Left ventricle myocardium inferior (tissue), 1 donor: ENCODE measurements around the gene EPN2. TPM values are rescaled to one million over a fixed set of nuclear protein-coding genes. Genes with fewer than 3 reads are reported as not detected.

ENCODE experiments used
- DNase-seq: peaks from one replicate; pipeline ENCODE4 v3.0.0-alpha.2; 2020
- H3K27ac ChIP-seq: fragments of 200-600 bp; replicated peaks from 2 replicates; pipeline ENCODE4 v1.8.0; 2021
- H3K27me3 ChIP-seq: fragments of 200-600 bp; 2 replicates; pipeline ENCODE4 v1.8.0; 2021; ENCODE audit warnings: low read depth
- H3K36me3 ChIP-seq: fragments of 200-600 bp; 2 replicates; pipeline ENCODE4 v1.8.0; 2021
- H3K4me1 ChIP-seq: fragments of 200-600 bp; 2 replicates; pipeline ENCODE4 v1.8.0; 2021
- H3K4me3 ChIP-seq: fragments of 200-600 bp; 2 replicates; pipeline ENCODE4 v1.8.0; 2021; ENCODE audit warnings: mild to moderate bottlenecking, moderate library complexity
- H3K9me3 ChIP-seq: fragments of 200-600 bp; replicated peaks from 2 replicates; pipeline ENCODE4 v1.8.0; 2021
- intact Hi-C: fragments of 100-400 bp; cut with micrococcal nuclease; formaldehyde crosslinking; loops from one replicate; pipeline ENCODE4 v1.11.0; 2022
- total RNA-seq: library from RNA; stranded (reverse); fragmentation: NEBNext Ultra II Directional; extraction: Animal tissue kit (Norgen Biotek cat#: 25700); gene quantifications from one replicate; pipeline ENCODE4 v1.2.1, GENCODE V29; 2021
- TF ChIP-seq, protein P1 (sequence below): fragments of 200-600 bp; IDR thresholded peaks from 2 replicates; pipeline ENCODE4 v1.8.0; 2021; ENCODE audit warnings: antibody characterized with exemption, mild to moderate bottlenecking, borderline replicate concordance
- donor health status: DM: no; HTN: yes; CAD: no; lungs with severe emphysema.

The EPN2 gene
- total RNA-seq, 1 donor from 2014 or later, result 71.7 TPM

DNA sequence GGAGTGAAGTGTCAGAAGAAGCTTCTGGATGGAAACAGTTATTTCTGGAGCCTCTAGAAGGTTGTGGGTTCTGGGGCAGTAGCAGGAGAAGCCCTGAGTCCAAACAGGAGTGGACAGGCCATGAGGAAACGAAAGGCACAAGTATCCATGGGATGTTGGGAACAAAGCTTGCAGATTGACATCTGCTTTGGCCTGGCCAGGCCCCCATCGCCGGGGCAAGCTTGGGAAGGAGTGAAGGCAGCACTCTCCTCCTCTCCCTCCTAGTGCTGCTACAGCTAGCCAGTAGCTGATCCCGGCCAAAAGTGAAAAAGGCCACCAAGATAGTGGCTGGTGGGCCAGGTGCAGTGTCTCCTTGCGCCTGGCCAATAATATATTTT, 85.0 kb downstream of the EPN2 start:
- no peaks in the 10 kb centered on the region for H3K27me3 ChIP-seq
- DNase-seq, result no peak
- intact Hi-C loops, result no loop called here
- peaks cover 6% of the 10 kb centered on the region for H3K9me3 ChIP-seq
- peaks cover 16% of the 10 kb centered on the region for H3K36me3 ChIP-seq
- TF ChIP-seq, protein P1, sequence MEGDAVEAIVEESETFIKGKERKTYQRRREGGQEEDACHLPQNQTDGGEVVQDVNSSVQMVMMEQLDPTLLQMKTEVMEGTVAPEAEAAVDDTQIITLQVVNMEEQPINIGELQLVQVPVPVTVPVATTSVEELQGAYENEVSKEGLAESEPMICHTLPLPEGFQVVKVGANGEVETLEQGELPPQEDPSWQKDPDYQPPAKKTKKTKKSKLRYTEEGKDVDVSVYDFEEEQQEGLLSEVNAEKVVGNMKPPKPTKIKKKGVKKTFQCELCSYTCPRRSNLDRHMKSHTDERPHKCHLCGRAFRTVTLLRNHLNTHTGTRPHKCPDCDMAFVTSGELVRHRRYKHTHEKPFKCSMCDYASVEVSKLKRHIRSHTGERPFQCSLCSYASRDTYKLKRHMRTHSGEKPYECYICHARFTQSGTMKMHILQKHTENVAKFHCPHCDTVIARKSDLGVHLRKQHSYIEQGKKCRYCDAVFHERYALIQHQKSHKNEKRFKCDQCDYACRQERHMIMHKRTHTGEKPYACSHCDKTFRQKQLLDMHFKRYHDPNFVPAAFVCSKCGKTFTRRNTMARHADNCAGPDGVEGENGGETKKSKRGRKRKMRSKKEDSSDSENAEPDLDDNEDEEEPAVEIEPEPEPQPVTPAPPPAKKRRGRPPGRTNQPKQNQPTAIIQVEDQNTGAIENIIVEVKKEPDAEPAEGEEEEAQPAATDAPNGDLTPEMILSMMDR, result no peak
- peaks cover 30% of the 10 kb centered on the region for H3K4me1 ChIP-seq
- H3K27ac ChIP-seq, result no peak overlapping the region
- no peak overlapping the region for H3K4me3 ChIP-seq

DNA sequence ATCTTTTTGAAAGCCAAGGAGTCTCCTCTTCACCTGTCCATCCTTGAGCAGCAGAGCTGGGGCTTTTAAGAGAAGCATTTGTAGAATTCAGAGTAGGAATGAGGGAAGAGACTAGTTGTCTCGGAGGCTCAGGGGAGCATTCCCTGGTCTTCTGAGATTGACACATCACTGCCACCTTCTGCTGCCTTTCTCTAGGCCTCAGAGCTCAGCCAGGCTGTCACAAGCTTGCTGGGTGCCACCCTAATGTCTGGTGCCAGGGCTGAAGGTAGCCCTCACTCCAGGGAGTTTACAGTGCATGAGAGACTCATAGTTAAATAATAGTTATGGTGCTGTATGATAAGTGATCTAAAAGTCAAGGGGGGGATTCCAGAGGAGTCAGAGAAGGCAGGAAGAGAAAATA, 85.7 kb downstream of the EPN2 start:
- Histone ChIP-seq H3K27me3 (no peaks in the 10 kb centered on the region), H3K4me1 (peaks cover 26% of the 10 kb centered on the region), H3K4me3 (no peak overlapping the region), H3K9me3 (peaks cover 6% of the 10 kb centered on the region), H3K36me3 (peaks cover 16% of the 10 kb centered on the region), H3K27ac (no peak overlapping the region)
- intact Hi-C loops, result no loop called here
- TF ChIP-seq, protein P1, result no peak
- no peak for DNase-seq

DNA sequence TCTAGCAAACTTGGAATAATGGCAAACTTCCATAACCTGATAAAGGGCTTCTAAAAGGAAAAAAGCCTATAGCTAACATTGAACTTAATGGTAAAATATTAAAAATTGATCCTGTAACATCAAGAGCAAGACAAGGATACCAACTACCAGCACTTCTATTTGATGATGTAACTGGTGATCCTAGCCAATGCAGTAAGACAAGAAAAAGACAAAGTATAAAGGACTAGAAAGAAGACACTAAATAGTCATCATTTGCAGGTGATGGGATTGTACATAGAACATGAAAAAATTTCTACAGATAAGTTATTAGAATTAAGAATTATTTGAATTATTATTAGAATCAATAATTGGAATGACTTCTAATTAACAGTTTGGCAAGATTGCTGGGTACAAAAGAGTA, 88.4 kb downstream of the EPN2 start:
- Histone ChIP-seq H3K27ac (no peak overlapping the region), H3K9me3 (peaks cover 6% of the 10 kb centered on the region), H3K4me1 (peaks cover 31% of the 10 kb centered on the region), H3K27me3 (no peaks in the 10 kb centered on the region), H3K36me3 (peaks cover 40% of the 10 kb centered on the region), H3K4me3 (no peak overlapping the region)
- DNase-seq, result no peak
- TF ChIP-seq, protein P1, result no peak
- intact Hi-C loops, result no loop called here

DNA sequence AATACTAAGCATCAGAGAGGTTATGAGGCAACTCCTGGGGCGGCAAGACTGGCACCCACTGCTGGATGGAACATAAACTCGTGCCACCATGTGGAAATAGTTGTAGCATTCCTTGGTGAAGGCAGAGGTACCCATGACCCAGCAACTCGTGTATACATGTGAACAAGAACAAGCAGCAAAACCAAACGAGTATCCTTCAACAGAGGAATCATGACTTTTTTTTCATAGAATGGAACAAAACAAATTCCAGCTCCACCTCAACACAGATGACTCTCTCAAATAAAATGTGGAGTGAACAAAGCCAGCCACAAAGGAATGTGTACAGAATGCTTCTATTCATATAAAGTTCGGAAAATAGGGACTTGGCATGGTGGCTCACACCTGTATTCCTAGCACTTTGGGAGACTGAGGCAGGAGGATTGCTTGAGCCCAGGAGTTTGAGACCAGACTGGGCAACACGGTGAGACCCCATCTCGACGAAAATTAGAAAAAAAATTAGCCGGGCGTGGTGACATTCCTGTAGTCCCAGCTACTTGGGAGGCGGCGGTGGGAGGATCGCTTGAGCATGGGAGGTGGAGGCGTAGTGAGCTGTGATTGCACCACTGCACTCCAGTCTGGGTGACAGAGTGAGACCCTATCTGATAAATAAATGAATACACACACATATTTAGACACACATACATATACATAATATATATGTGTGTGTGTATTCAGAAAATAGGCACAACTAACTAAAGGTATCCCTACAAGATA, 90.0 kb downstream of the EPN2 start:
- Histone ChIP-seq H3K27ac (no peak overlapping the region), H3K4me1 (peaks cover 26% of the 10 kb centered on the region), H3K36me3 (peaks cover 44% of the 10 kb centered on the region), H3K27me3 (no peaks in the 10 kb centered on the region), H3K9me3 (peaks cover 6% of the 10 kb centered on the region), H3K4me3 (no peak overlapping the region)
- TF ChIP-seq, protein P1, result no peak
- intact Hi-C loops, result no loop called here
- no peak for DNase-seq

DNA sequence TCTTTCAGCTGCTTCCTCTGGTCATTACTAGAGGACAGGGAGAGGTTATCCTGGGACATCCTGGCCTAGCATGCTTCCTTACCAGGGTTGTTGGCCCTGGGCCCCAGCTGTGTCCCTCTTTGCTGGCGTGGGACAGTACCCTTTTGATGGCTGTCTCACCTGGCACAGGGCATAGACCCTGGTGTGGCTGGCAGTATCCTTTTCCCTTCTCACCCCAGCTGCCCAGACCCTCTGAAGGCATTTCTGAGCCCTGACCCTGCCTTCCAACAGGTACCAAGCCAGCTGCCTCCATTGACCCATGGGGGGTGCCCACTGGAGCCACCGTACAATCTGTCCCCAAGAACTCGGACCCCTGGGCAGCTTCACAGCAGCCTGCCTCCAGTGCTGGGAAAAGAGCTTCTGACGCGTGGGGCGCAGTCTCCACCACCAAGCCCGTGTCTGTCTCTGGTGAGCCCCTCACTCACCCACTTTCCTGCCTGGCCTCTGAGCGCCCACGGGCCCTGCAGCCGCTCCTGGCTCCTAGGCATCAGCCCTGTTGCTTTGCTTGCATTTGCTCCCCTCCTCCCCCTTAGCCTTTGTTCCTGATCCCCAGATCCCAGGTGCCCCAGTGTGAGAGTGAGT, 91.4 kb downstream of the EPN2 start:
- peaks cover 25% of the 10 kb centered on the region for H3K4me1 ChIP-seq
- DNase-seq, result no peak
- peaks cover 6% of the 10 kb centered on the region for H3K9me3 ChIP-seq
- H3K27me3 ChIP-seq, result no peaks in the 10 kb centered on the region
- peaks cover 50% of the 10 kb centered on the region for H3K36me3 ChIP-seq
- TF ChIP-seq, protein P1, result no peak
- H3K27ac ChIP-seq, result no peak overlapping the region
- H3K4me3 ChIP-seq, result no peak overlapping the region
- intact Hi-C loops, result no loop called here
